GM18868 (cell line): Measurements from ENCODE around the gene HEPHL1.

Source experiments
- ATAC-seq: cut with Tn5 transposase; IDR thresholded peaks from one replicate; pipeline ENCODE4 v1.9.1; 2021; ENCODE audit warnings: mild to moderate bottlenecking, moderate library complexity; ENCODE audit not compliant: unreplicated experiment

Gene HEPHL1

GRCh38 chr11:94128291-94128745 lies 107.2 kb downstream of the HEPHL1 start:
- peak; percentile 18 for ATAC-seq

DNA sequence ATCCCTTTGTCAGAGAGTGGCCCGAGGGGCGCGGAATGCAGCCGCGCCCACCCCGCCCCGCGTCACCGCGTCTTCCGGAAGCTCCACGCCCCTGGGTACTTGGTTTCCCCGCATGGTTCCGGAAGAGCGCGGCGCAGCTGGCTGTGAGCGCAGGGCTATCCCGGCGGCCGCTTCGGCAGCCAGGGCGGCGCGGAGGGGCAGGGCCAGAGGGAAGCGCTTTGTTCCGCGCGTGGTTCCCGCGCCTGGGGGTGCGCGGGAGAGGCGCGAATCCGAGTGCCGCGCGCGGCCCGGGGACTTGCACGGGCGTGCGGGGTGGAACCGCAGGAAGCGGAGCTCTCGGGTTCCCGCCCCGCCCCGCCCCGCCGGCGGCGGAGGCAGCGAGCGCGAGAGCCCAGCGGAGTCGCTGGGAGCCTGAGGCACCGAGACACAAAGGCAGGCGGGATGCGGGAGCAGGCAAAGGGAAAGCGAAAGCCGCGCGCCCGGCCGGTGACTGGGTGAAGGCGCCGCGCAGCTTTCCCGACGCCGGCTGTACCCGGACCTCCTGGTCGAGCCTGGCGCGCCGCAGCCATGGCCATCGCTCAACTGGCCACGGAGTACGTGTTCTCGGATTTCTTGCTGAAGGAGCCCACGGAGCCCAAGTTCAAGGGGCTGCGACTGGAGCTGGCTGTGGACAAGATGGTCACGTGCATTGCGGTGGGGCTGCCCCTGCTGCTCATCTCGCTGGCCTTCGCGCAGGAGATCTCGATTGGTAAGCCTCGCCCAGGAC lies 107.8 kb downstream of the HEPHL1 start, which contains the start of gene PANX1:
TSS of gene PANX1 (plus strand) at position 96 of the 766 bp plus-strand sequence. CDS start at position 568, 472 bp downstream.
- peak; percentile 82 for ATAC-seq

DNA sequence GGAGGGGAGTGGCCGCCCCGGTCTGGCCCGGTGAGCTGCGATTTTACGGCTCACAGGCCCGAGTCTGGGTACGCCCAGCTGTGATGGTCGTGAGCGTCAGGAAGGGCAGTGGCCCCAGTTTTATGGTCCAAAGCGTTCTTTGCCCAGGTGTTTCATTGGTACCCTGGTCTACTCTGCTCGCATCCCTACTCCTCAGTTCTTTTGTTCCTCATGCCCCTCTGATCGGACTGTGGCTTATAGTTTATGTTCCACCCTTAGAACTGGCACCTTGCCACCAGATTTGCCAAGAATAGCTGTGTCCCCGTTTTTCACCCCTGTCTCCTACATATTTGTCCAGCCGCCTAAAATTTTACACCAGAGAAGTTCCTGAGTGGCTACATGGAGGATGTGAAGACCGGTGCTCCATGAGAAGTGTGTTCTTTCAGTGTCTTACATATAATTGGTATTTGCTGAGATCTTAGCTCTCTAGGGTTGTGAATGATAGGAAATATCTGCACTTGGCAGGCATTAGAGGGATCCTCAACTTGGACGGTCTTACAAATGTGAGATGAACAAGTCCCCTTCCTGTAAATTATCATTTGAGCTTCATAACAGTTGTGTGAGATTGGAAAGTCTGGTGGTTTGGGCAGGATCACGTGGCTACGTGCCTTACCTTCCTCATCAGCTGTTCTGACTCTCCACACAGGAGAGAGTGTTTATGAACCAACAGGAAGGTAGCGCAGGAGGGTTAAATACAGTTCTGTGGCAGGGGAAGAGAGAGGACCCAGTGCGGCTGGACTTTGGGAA lies 108.6 kb downstream of the HEPHL1 start:
- no peak for ATAC-seq

DNA sequence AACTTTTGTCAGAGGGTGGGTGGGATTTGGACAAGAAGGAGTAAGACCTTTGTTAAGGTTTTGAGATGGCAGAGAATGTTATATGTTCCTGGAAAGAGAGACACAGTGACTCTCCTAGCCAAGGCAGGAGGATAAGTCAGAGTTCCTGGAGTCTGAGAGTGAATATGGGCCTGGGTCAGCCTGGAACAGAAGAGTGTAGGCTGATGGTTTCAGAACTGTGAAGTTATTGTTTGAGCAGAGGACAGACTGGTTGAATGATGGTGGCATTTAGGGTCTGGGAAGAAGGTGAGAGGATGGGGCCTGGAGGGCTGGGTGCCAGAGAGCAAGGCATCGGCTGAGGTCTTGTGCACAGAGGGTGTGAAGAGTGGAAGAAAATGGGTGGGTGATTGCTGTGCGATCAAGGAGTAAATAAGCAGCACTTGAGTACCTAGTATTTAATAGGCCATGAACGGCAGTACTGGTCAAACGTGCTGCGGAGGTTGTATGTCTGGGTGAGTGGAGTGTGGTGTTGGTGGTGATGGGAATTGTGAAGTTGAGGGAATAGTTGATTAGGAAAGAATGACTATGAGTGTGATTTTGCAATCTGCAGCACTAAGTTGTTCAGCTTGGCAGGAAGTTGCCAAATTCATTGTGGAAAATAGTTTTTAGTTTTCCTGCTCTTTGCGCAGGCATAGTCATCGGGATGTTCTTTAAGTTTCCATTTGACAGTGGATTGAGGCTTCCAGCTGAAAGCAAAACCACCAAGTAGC lies 109.3 kb downstream of the HEPHL1 start:
- ATAC-seq = no peak

GRCh38 chr11:94131047-94131717 lies 110.0 kb downstream of the HEPHL1 start:
- no peak for ATAC-seq

GRCh38 chr11:94131718-94132115 lies 110.6 kb downstream of the HEPHL1 start:
- ATAC-seq = no peak

- ATAC-seq = no peak
These were observed 111.0 kb downstream of the HEPHL1 start for GRCh38 chr11:94132152-94132558.

DNA sequence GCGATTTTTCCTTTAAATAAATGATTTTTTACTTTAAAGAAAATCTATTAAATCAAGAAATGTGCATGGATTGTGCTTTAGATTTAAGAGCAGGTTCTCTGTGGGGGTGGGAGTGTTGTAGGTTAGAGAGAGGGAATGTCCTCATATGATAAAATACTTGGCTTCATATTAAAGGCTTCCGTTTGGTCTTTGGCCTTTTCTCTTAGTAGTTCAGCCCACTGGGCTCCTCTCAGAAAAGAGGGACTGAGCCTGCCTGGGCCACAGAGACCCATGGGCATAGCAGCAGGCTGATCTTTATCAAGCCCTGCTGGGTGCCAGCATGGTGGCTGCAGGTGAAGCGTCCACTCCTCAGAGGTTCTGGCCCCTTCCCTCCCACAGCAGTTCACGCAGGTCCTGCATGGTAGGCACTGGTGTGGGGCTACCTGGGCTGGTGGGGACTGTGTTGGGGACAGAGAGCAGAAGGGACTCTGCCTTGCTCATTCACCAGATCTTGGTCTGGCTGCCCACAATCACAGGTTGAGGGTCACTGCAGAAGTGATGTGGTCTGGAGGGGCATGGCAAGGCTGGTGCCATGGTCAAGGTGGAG lies 111.8 kb downstream of the HEPHL1 start:
- ATAC-seq = no peak

GRCh38 chr11:94133752-94134151 lies 112.6 kb downstream of the HEPHL1 start:
- no peak for ATAC-seq

DNA sequence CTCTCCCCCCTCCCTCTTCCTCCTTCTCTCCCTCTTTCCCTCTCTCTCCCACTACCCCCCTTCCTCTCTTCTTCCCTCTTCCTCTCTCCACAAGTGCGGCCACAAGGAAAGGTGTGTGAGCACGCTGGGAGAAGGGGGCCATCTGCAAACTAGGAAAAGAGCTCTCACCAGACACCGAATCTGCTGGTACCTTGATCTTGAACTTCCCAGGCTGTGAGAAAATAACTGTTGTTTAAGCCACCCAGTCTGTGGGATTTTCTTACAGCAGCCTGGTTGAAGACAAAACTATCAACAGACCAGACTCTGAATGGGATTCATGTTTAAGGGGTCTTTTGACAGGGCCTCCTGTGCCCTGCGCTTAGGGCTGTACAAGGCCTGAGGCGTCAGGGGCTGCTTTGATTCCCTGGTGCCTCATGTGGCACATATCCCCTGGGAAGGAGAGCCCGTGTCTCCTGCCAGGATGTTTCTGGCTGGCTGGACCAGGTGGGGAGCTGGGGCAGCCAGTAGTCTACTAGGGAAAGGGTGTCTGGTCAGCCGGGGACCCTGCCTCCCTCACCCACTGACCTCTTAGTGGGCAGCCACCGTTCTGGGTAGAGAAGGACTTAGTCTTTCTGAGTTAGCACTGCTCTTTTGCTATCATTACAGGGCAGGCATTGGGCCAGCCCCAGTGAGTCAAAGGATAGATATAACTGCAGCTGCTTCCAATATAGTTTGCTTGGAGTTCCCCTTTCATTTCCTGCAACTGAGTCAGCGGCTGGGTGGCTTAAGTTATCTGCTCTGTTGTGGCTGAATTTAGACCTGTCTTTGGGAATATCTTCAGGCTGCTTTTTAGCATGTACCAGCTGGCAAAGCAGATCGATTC lies 113.7 kb downstream of the HEPHL1 start:
- peak; percentile 80 for ATAC-seq

DNA sequence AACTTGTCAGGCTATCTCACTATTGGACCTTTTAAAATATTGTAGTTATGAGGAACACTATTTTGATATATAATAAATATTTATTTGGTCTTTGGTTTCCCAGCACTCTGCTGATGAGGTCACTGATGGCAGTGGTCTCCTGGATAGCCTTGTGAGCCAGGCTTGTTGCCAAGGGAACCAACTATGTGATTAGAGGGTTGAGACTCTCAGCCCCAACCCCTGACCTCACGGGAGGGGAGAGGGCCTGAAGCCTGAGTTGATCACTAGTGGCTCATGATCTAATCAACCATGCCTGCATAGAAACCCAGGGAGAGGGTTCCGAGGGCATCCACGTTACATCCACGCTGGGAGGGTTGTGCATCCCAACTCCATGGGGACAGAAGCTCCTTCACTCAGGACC lies 118.3 kb downstream of the HEPHL1 start:
- ATAC-seq = no peak

GRCh38 chr11:94140154-94140655 lies 119.1 kb downstream of the HEPHL1 start:
- ATAC-seq = no peak

GRCh38 chr11:94141511-94142307 lies 120.6 kb downstream of the HEPHL1 start:
- no peak for ATAC-seq

DNA sequence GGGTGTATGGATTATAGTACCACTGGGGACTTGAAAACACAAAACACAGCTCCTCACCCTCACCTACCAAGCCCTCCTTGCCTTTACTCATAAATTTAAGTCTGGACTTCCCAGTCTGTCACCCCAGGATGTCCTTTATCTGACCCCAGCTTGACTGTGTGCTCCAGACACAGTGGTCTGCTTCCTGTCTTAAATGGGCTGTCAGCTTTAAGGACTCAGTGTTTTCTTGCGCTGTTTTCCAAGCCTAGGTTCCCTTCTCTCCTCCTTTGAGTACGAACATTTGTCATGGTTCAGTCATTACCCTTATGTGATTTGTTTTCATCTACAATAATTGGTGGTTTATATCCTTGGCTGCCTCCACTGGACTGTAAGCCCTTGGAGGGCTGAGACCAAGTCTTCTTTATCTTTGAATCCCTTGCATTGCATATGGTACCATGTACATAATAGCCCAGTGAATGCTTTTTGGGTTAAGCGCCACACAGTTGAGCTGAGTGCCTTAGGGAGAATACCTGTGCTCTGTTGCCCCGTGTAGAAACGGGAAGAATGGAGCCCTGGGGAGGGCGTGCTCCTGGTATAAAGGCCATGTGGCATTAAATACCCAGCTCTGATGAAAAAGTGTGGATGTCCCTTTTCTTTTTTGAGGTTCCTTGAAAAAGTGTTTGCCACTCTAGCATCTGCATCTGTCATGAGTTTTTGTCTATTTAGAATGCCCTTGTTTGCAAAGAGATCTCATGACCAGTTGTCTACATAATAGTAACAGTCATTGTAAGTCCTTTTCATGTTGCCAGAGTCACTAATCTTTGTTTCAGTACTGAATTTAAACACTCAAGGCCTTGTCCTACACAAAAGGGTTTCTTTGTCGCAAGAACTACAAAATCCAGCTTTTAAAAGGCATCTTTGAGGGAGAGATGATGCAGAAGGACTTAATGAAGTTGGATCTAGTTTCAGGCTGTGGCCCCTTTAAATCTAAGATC lies 121.4 kb downstream of the HEPHL1 start:
- peak; percentile 55 for ATAC-seq

DNA sequence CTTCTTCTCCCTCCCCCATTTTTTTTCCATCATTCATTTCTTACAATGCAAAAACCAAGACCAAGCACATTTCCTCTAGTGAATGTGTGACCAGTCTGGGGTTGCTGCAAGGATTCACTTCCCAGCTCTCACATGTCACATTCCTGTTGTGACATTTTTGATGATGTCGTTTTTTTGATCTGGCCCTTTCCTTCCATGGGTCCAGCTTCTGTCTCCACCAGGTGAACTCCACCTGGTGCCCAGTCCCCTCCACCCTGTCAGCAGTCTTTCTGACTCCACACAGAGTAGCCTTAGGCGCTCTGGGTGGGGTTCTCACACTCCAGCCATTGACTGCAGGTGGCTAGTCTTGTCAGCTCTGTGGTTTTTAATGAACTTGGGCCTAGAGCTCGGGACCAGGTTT lies 123.1 kb downstream of the HEPHL1 start:
- ATAC-seq = no peak

GRCh38 chr11:94144664-94145063 lies 123.5 kb downstream of the HEPHL1 start:
- no peak for ATAC-seq

GRCh38 chr11:94145431-94145830 lies 124.3 kb downstream of the HEPHL1 start:
- no peak for ATAC-seq
